ENCODE measurements around the gene RUBCNL. TPM values are rescaled to one million over a fixed set of nuclear protein-coding genes. Genes with fewer than 3 reads are reported as not detected.

RUBCNL gene
- total and polyA plus RNA-seq, 2 of the 8 experiments (the other 6 are each of a cell fraction or from before 2014, with no cell fraction given) = 2.6 to 4.9 TPM

DNA sequence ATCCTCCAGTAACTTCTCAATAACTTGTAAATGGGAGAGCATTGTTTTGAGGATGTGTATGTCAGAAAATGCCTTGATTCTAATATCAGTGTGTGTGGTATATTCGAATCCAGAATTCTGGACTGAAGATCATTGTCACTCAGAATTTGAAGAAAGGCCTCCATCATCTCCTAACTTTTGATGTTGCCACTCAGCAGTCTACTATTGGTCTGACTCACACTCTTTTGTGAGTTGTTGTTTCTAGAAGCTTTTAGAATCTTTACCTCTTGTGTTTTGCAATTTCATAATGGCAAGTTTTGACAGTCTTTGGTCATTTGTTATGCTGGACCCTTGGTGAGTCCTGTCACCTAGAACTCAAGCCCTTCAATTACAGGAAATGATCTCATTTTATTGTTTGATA lies 77.0 kb downstream of the RUBCNL start:
- Histone ChIP-seq H3K36me3 (ENCODE audit: control insufficient read depth in 2 of 4, insufficient read depth in 4 of 4, low read length in 3 of 4) (no peaks in the 10 kb centered on the region), H3K4ac (replicated peaks; ENCODE audit: insufficient read length, low read depth, low read length) (no peak overlapping the region), H3K4me3 (ENCODE audit: extremely low read depth in 1 of 4, insufficient read depth in 2 of 4, low read depth in 3 of 4, low read length in 4 of 4) (no peak overlapping the region), H3K23me2 (ENCODE audit: low read depth, low read length) (no peaks in the 10 kb centered on the region), H3K27ac (ENCODE audit: low read depth, low read length) (no peak overlapping the region), H3K9ac (replicated peaks in 1 of 4; ENCODE audit: extremely low read depth in 1 of 4, low read depth in 3 of 4, low read length in 3 of 4) (no peak overlapping the region), H2BK20ac (ENCODE audit: low read length) (no peak overlapping the region), H2BK15ac (ENCODE audit: low read length) (no peak overlapping the region), H4K91ac (replicated peaks; ENCODE audit: insufficient read length, low read length) (no peak overlapping the region), H3K18ac (ENCODE audit: extremely low read depth, low read length) (no peak overlapping the region), H4K5ac (ENCODE audit: insufficient read length, low read depth, low read length) (no peak overlapping the region), H3K4me2 (ENCODE audit: insufficient read depth in 1 of 2, low read depth in 2 of 2, low read length in 2 of 2) (no peak overlapping the region), H3K27me3 (replicated peaks in 1 of 4; ENCODE audit: control insufficient read depth in 3 of 4, extremely low read depth in 1 of 4, insufficient read depth in 3 of 4, low read length in 3 of 4) (no peaks in the 10 kb centered on the region), H2AFZ (ENCODE audit: low read length) (no peak overlapping the region), H4K8ac (ENCODE audit: extremely low read depth, insufficient read depth, low read length) (no peak overlapping the region), H2BK12ac (ENCODE audit: low read depth, low read length) (no peak overlapping the region), H3K14ac (ENCODE audit: insufficient read length) (no peak overlapping the region), H3K4me1 (replicated peaks in 1 of 4; ENCODE audit: control insufficient read depth in 3 of 4, insufficient read depth in 4 of 4, low read length in 3 of 4) (no peaks in the 10 kb centered on the region), H3K56ac (replicated peaks; ENCODE audit: insufficient read length, low read depth, low read length) (no peak overlapping the region), H2AK5ac (ENCODE audit: low read depth, low read length) (no peak overlapping the region), H2BK5ac (ENCODE audit: low read depth, low read length) (no peak overlapping the region), H3K79me1 (ENCODE audit: low read depth, low read length) (no peaks in the 10 kb centered on the region), H3K79me2 (ENCODE audit: control insufficient read depth in 1 of 2, insufficient read depth in 2 of 2, low read length in 2 of 2) (no peaks in the 10 kb centered on the region), H2BK120ac (replicated peaks; ENCODE audit: low read depth, low read length) (no peak overlapping the region), H4K20me1 (replicated peaks in 1 of 2; ENCODE audit: control insufficient read depth in 1 of 2, insufficient read depth in 2 of 2, low read length in 2 of 2) (no peaks in the 10 kb centered on the region), H3K23ac (ENCODE audit: insufficient read length) (no peak overlapping the region), H3K9me3 (ENCODE audit: insufficient read depth in 2 of 2, low read depth in 1 of 2, low read length in 1 of 2) (no peaks in the 10 kb centered on the region)
- CTCF ChIA-PET (ENCODE audit: partially characterized antibody) = interaction anchor here (0.7 to 3.4 kb wide), 4 partner anchors 11 to 150 kb away, joined by 3 to 9 read pairs (median 4); no protein-coding TSS in a partner anchor
- WGBS, 2 experiments (ENCODE audit: extremely low coverage in 1 of 2, insufficient coverage in 1 of 2, insufficient read length in 1 of 2, insufficient replicate concordance in 2 of 2, low coverage in 1 of 2, low lambda C conversion rate in 2 of 2, missing lambda C conversion rate in 1 of 2) = 85% methylated on average over 1 of the region's 1 CpG; no CpG with 5 or more reads in 1 of the 2 experiments
- POLR2A ChIA-PET (ENCODE audit: partially characterized antibody) = no interaction called here
- FAIRE-seq (no peak), DNase-seq (ENCODE audit: low read depth in 1 of 2, low spot score in 2 of 2) (no peak)
- TF ChIP-seq SP1 (IDR thresholded peaks at IDR 0.05; ENCODE audit: low read depth, low read length) (no peak), SUZ12 (IDR thresholded peaks at IDR 0.05; ENCODE audit: low read length) (no peak), TCF12 (IDR thresholded peaks at IDR 0.05; ENCODE audit: low read depth, low read length) (no peak), EGR1 (IDR thresholded peaks at IDR 0.05; ENCODE audit: borderline replicate concordance, low read depth, low read length) (no peak), TAF1 (IDR thresholded peaks at IDR 0.05; ENCODE audit: low read depth, low read length) (no peak), BCL11A (IDR thresholded peaks at IDR 0.05; ENCODE audit: low read depth in 2 of 2, low read length in 2 of 2) (no peak), SAP30 (IDR thresholded peaks at IDR 0.05; ENCODE audit: insufficient read depth, insufficient replicate concordance, low read length) (no peak), TEAD4 (IDR thresholded peaks at IDR 0.05; ENCODE audit: low read depth, low read length) (no peak), SP4 (IDR thresholded peaks at IDR 0.05; ENCODE audit: low read length) (no peak), HDAC6 (IDR thresholded peaks at IDR 0.05; ENCODE audit: low read depth, low read length) (no peak), KDM1A (IDR thresholded peaks at IDR 0.05; ENCODE audit: borderline replicate concordance, low read length) (no peak)

All from H1 (cell line).